ENCODE measurements around the gene OFD1. TPM values are rescaled to one million over a fixed set of nuclear protein-coding genes. Genes with fewer than 3 reads are reported as not detected.
A peak's percentile ranks its signal among the peaks of the same experiment; 100 is the strongest.

Gene OFD1
- total and polyA plus RNA-seq, 2 of the 8 experiments (the other 6 are each of a cell fraction or from before 2014, with no cell fraction given) = 8.0 to 23.4 TPM

- H3K14ac ChIP-seq (ENCODE audit: insufficient read length) = no peak overlapping the region
- H3K4me3 ChIP-seq (ENCODE audit: extremely low read depth in 1 of 4, insufficient read depth in 2 of 4, low read depth in 3 of 4, low read length in 4 of 4) = peak overlapping the region; percentile 80 to 92 (median 86)
- H3K4me2 ChIP-seq (ENCODE audit: insufficient read depth in 1 of 2, low read depth in 2 of 2, low read length in 2 of 2) = peak overlapping the region; percentile 65 to 69
- H3K9ac ChIP-seq (replicated peaks in 1 of 4; ENCODE audit: extremely low read depth in 1 of 4, low read depth in 3 of 4, low read length in 3 of 4) = peak overlapping the region; percentile 74 to 97 (median 86); a peak in 6 of 7 replicates
- no peak overlapping the region for H2BK15ac ChIP-seq (ENCODE audit: low read length)
- no peak overlapping the region for H3K27ac ChIP-seq (ENCODE audit: low read depth, low read length)
- CTCF ChIA-PET (ENCODE audit: partially characterized antibody) = interaction anchor here (1.2 kb wide), 1 partner anchor 15 kb away, joined by 3 read pairs; no protein-coding TSS in a partner anchor
- peaks cover 0 to 24% (median 2%) of the 10 kb centered on the region in 4 experiments; a peak in 2 of 8 replicates for H3K36me3 ChIP-seq (ENCODE audit: control insufficient read depth in 2 of 4, insufficient read depth in 4 of 4, low read length in 3 of 4)
- H4K91ac ChIP-seq (replicated peaks; ENCODE audit: insufficient read length, low read length) = no peak overlapping the region
- H3K4me1 ChIP-seq (replicated peaks in 1 of 4; ENCODE audit: control insufficient read depth in 3 of 4, insufficient read depth in 4 of 4, low read length in 3 of 4) = no peaks in the 10 kb centered on the region
- H2BK12ac ChIP-seq (ENCODE audit: low read depth, low read length) = no peak overlapping the region
- peaks cover 0 to 42% of the 10 kb centered on the region in 2 experiments; a peak in 3 of 4 replicates for H3K79me2 ChIP-seq (ENCODE audit: control insufficient read depth in 1 of 2, insufficient read depth in 2 of 2, low read length in 2 of 2)
- no peak overlapping the region for H4K8ac ChIP-seq (ENCODE audit: extremely low read depth, insufficient read depth, low read length)
- POLR2A ChIA-PET (ENCODE audit: partially characterized antibody) = interaction anchor here (0.6 to 3.1 kb wide), 9 partner anchors 8 to 296 kb away, joined by 3 to 20 read pairs (median 4); partner anchors contain the start of gene GEMIN8
- H2BK5ac ChIP-seq (ENCODE audit: low read depth, low read length) = no peak overlapping the region
- DNase-seq (ENCODE audit: low read depth in 1 of 2, low spot score in 2 of 2) (no peak), FAIRE-seq (no peak)
- H3K4ac ChIP-seq (replicated peaks; ENCODE audit: insufficient read length, low read depth, low read length) = no peak overlapping the region
- H3K27me3 ChIP-seq (replicated peaks in 1 of 4; ENCODE audit: control insufficient read depth in 3 of 4, extremely low read depth in 1 of 4, insufficient read depth in 3 of 4, low read length in 3 of 4) = no peaks in the 10 kb centered on the region
- H3K9me3 ChIP-seq (ENCODE audit: insufficient read depth in 2 of 2, low read depth in 1 of 2, low read length in 1 of 2) = no peaks in the 10 kb centered on the region
- no peak overlapping the region for H2AFZ ChIP-seq (ENCODE audit: low read length)
- no peak for TF ChIP-seq POU5F1 (IDR thresholded peaks at IDR 0.05; ENCODE audit: low read depth, low read length)
- no peak for TF ChIP-seq SIN3A (conservative IDR thresholded peaks at IDR 0.05 in 1 of 2, IDR thresholded peaks at IDR 0.05 in 1 of 2; ENCODE audit: low read depth in 1 of 2, low read length in 2 of 2)
- TF ChIP-seq HDAC2 (IDR thresholded peaks at IDR 0.05; ENCODE audit: borderline replicate concordance in 1 of 2, low read depth in 2 of 2, low read length in 2 of 2) = no peak
- no peak for TF ChIP-seq SIX5 (IDR thresholded peaks at IDR 0.05; ENCODE audit: low read depth, low read length)
- no peak for TF ChIP-seq MAFK (IDR thresholded peaks at IDR 0.05; ENCODE audit: low read depth, low read length)
- TF ChIP-seq PHF8 (conservative IDR thresholded peaks at IDR 0.05; ENCODE audit: low read depth, low read length) = no peak
- TF ChIP-seq ZNF274 (IDR thresholded peaks at IDR 0.05; ENCODE audit: borderline replicate concordance, extremely low read depth, low read length) = no peak
- no peak for TF ChIP-seq EZH2 (IDR thresholded peaks at IDR 0.05; ENCODE audit: low read depth, low read length, severe bottlenecking)
- TF ChIP-seq RXRA (IDR thresholded peaks at IDR 0.05; ENCODE audit: insufficient read depth, low read depth, low read length) = no peak
- H4K5ac ChIP-seq (ENCODE audit: insufficient read length, low read depth, low read length) = no peak overlapping the region
- 73% methylated on average over 4 of the region's 4 CpGs; no CpG with 5 or more reads in 1 of the 2 experiments for WGBS, 2 experiments (ENCODE audit: extremely low coverage in 1 of 2, insufficient coverage in 1 of 2, insufficient read length in 1 of 2, insufficient replicate concordance in 2 of 2, low coverage in 1 of 2, low lambda C conversion rate in 2 of 2, missing lambda C conversion rate in 1 of 2)
- H3K18ac ChIP-seq (ENCODE audit: extremely low read depth, low read length) = no peak overlapping the region
- no peak overlapping the region for H3K56ac ChIP-seq (replicated peaks; ENCODE audit: insufficient read length, low read depth, low read length)
- H3K23ac ChIP-seq (ENCODE audit: insufficient read length) = no peak overlapping the region
- no peak overlapping the region for H2BK20ac ChIP-seq (ENCODE audit: low read length)
- H2BK120ac ChIP-seq (replicated peaks; ENCODE audit: low read depth, low read length) = no peak overlapping the region
- H2AK5ac ChIP-seq (ENCODE audit: low read depth, low read length) = no peak overlapping the region
- no peaks in the 10 kb centered on the region for H4K20me1 ChIP-seq (replicated peaks in 1 of 2; ENCODE audit: control insufficient read depth in 1 of 2, insufficient read depth in 2 of 2, low read length in 2 of 2)
- no peaks in the 10 kb centered on the region for H3K23me2 ChIP-seq (ENCODE audit: low read depth, low read length)
- 0 out of 2 replicates have a peak, but pooled peaks cover 3% of the 10 kb centered on the region for H3K79me1 ChIP-seq (ENCODE audit: low read depth, low read length)
Measured at GRCh38 chrX:13733506-13733905, 1.0 kb upstream of the OFD1 start.

All from H1 (cell line).